ENCODE data around the gene D2HGDH.

DNA sequence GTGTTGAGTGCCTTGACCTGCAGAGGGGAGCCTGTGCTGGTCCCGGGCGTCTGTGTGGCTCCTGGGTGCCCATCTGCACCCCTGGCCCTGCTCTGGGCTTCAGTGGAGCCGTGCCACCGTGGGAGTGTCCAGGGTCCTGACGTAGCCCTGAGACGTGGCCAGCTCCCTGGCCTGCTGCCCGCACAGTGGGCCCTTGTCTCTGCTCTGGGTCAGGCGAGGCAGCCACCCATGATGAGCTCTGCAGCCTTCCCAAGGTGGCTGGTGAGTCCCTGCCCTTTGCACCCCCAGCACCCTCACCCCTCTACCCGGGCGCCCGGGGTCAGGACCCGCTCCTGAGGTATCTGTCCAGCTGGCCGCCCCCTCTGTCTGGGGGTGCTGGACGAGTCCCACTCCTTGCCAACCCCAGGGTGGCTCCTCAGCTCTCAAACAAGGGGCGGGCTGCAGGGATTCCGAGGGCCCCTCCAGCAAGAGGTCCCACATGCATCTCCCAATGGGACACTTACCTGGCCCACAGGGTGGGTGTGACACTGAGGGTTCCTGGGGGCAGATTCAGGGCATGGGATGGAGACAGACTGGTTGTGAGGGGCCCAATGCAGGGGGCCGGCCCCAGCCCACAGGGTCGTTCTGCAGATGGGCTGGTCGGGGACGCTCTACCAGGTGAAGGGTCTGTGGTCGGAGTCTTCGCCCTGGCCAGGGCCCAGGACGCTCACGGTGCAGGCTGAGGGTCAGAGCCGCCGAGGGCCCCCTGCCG is 76.9 kb downstream of the D2HGDH start:
- TF ChIP-seq CTCF (IDR thresholded peaks at IDR 0.05) (no peak), POLR2A (IDR thresholded peaks at IDR 0.05) (no peak)
